HG02623 (cell line): ENCODE measurements around the gene ADM5.

Experiments
- ATAC-seq: cut with Tn5 transposase; IDR thresholded peaks from one replicate; pipeline ENCODE4 v1.9.1; 2021; ENCODE audit warnings: moderate library complexity; ENCODE audit not compliant: unreplicated experiment

The ADM5 gene

GRCh38 chr19:49679771-49680413, 9.5 kb upstream of the ADM5 start:
- ATAC-seq, result no peak

DNA sequence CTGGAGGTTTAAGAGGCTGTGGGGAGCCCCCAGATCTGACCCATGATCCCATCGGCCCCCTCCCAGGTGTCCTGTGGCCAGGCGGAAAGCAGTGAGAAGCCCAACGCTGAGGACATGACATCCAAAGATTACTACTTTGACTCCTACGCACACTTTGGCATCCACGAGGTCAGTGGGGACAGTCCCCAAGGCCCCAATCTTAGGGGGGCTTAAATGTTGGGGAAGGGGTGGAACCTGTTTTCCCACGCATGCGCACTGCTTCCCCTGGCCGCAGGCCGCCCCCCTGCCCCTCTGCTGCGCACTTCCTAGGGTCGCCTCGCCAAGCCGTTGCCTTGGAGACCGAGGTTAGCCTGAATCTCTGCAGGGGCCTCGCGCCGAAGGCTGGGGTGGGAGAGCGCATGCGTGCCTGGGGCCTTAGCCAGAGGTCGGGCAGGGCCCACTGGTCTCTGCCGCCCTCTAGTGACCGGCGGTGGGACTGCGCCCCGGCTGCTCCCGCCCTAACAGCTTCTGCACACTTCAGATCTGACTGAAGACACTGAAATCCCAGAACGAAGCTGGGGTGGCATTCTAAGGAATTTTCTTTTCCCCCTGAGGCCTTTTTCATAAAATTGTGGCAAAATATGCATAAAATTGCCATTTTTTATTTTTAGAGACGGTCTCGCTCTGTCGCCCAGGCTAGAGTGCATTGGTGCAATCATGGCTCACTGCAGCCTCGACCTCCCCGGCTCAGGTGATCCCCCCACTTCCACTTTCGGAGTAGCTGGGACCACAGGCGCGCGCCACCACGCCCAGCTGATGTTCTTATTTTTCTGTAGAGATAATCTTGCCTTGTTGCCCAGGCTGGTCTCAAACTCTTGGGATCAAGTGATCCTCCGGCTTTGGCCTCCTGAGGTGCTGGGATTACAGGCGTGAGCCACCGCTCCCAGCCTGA, 8.7 kb upstream of the ADM5 start:
- no peak for ATAC-seq

DNA sequence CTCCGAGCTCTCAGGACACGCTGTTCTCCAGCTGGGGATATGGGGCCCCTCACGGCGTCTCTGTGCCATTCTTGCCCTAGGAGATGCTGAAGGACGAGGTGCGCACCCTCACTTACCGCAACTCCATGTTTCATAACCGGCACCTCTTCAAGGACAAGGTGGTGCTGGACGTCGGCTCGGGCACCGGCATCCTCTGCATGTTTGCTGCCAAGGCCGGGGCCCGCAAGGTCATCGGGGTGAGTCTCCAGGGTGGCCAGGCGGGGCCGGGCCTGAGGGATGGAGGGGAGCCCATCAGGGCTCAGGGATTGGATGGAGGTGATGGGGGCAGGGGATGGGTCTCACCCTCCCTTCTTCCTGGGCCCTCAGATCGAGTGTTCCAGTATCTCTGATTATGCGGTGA, 7.6 kb upstream of the ADM5 start:
- ATAC-seq, result no peak

DNA sequence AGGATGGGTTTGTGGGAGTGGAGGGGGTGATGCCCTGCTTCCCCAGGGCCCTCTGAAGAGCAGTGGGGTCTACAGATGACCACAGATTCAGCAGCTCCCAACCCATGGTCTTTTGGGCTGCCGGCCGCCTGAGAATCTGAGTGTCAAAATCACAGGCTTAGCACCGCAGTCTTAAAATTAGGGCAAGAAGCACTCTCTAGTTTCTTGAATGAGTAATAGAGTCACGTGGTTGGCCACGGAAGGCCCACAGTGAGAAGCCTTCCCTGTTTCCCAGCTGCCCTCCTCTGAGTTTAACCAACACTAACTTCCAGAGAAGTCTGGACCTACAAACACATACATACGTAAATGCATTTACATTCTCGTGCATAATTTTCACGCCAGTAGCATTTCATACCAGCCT, 7.1 kb upstream of the ADM5 start:
- ATAC-seq, result no peak

DNA sequence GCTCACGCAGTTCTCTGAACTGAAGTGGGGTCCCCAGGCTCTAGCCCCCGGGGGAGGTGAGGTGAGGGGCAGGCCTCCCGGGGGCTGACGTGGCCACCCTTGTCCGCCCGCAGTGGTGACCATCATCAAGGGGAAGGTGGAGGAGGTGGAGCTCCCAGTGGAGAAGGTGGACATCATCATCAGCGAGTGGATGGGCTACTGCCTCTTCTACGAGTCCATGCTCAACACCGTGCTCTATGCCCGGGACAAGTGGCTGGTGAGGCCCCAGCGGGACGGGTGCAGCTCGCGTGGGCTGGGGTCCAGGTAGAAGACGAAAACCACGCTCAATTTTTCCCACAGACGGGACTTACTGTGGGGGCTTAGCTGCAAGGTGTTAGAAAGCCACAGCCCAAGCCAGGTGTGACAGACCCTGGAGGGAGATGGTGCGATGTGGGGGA, 5.6 kb upstream of the ADM5 start:
- no peak for ATAC-seq

DNA sequence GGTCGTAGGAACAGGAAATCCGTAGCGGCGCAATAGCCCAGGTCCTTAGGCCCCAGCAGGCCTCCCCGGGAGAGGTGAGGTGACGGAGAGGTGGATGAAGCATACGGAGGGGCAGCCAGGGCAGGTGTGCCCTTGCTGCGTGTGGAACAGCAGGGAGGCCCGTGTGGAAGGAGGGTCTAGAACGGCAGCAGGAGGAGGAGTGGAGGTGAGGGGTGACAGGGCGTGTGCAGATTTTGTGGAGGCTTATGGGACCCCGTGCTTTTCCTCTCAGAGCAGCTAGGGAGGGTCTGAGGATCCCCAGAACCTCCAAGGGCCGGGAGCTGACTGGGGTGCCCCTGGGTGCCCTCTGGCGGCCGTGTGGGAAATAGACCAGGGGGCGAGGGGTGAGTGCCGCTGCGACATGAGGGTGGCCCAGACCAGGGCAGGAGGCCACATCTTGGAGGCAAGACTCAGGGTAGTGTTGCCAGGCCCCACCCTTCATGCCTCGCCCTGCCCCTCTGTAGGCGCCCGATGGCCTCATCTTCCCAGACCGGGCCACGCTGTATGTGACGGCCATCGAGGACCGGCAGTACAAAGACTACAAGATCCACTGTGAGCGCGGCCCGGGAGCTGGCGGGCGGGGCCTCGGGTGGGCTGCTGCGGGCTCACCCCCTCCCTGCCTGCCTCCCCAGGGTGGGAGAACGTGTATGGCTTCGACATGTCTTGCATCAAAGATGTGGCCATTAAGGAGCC, 5.0 kb upstream of the ADM5 start:
- ATAC-seq, result no peak

DNA sequence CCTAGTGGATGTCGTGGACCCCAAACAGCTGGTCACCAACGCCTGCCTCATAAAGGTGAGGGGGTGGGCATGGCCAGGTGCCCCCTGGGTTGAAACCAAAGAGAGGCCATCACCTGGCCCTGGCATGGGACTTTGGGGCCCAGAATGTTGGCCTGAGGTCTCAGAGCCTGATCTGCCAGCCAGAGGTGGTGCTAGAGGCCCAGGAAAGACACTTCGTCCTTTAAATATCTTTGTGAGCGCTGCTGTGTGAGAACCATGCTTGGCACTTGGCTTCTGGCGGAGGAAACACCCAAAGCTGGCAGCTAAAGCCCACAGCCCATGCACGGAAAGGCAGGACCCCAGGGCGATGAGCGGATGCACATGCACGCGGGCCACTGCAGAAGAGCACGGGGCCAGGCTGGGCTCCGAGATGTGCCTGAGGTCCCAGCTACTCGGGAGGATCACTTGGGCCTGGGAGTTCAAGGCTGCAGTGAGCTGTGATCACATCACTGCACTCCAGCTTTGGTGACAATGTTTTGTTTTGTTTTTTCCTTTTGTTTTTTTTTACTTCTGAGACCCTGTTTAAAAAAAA, 4.3 kb upstream of the ADM5 start:
- ATAC-seq, result no peak

DNA sequence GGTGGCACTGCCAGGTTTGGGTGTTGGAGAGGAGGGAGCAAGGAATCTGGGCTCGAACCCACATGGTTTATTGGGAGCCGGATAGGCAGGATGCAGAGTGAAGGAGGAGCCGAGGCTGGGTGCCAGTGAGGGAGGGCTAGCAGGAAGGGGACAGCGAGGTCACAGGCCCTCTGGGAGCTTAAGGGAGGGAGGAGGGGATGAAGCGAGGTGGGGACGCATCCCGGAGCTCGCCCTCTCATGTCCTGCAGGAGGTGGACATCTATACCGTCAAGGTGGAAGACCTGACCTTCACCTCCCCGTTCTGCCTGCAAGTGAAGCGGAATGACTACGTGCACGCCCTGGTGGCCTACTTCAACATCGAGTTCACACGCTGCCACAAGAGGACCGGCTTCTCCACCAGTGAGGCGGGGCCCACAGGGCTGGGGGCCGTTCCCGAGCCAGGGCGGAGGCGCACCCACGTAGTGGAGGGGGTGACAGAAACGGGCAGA, 3.5 kb upstream of the ADM5 start:
- ATAC-seq, result no peak

- ATAC-seq, result no peak
Observed at GRCh38 chr19:49686503-49687088, 2.8 kb upstream of the ADM5 start.

GRCh38 chr19:49687150-49687549, 2.2 kb upstream of the ADM5 start:
- no peak for ATAC-seq

DNA sequence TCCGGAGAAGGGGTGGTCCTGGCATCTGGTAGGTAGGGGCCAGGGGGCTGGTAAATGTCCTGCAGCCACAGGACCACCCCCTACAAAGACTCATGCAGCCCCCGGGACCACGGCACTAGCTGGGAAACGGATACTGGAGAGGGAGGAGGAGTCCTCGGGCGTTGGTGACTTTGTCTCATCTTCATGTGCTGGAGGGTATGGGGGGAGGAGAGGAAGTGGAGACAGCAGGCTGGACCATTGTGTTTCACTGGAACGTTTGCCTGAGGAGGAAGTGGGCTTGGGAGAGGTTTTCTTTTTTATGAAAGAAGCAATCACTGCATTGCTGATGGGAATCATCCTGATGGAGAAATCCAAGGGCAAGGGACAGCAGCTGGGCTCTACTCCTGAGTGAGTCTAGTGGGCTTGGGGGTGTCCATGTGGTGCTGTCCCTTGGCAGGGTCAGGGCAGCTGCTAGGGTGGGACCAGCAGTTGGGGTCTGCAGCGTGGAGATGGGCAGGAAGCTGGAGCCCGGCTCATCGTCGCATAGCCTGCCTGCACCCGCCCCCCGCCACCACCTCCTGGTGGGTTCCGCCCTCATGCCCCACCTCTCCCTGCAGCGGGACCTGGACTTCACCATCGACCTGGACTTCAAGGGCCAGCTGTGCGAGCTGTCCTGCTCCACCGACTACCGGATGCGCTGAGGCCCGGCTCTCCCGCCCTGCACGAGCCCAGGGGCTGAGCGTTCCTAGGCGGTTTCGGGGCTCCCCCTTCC, 1.7 kb upstream of the ADM5 start:
- no peak for ATAC-seq

DNA sequence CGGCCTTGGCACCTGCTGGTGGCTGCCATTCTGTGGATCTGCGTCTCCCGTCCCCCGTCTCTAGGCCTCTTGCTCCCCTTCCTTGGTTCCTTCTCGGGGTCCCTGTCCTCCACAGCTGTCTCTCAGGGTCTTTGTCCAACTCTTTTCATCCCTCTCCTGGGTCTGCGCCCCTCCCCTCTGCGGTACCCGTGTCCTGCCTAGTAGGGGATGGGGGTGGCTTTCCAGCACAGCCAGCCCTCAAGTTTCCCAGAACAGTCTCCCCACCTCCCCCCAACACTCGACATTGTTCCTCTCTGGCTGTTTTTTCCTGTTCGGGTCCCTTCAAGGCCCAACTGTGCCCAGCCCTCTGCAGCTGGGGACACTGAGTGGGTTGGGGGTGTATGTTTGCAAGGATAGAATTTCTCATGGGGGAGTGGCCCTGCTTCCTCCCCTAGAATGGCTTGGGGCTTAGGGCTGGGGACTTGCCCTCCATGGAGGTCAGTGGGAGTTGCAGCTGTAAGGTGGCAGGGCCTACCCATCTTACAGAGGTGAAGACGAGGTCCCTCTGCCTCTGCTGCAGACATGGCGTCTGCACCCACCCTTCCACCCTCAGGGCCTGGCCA, 762 bp upstream of the ADM5 start:
- no peak for ATAC-seq

DNA sequence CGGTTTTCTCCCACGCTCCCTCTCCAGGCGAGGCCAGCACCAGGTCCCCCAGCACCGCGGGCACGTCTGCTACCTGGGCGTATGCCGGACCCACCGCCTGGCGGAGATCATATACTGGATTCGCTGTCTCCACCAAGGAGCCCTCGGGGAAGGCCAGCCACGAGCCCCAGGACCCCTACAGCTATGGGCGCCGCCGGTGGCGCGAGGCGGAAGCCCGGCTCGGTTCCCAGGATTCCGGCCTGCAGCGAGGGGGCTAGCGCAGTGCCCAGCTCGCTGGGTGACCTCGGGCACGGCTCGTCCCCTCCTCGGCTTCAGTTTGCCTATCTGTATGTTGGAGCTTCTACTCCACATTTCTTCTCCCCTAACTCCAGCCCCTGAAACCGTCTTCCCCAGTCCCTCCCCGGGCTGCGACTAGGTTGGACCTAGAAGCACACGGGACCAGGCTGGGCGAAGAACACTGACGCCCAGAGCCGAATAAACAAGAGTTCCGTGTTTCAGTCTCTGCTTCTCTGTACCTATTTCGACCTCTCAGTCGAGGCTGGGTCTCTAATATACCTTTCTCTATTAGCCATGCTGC, 773 bp downstream of the ADM5 start:
- ATAC-seq, result no peak

GRCh38 chr19:49690656-49691242, 1.4 kb downstream of the ADM5 start, which contains the start of gene CPT1C:
CPT1C (plus strand) TSS chr19:49691116; CDS start chr19:49692253, 1,137 bp downstream.
- no peak for ATAC-seq

GRCh38 chr19:49691243-49692146, 2.1 kb downstream of the ADM5 start:
- no peak for ATAC-seq

DNA sequence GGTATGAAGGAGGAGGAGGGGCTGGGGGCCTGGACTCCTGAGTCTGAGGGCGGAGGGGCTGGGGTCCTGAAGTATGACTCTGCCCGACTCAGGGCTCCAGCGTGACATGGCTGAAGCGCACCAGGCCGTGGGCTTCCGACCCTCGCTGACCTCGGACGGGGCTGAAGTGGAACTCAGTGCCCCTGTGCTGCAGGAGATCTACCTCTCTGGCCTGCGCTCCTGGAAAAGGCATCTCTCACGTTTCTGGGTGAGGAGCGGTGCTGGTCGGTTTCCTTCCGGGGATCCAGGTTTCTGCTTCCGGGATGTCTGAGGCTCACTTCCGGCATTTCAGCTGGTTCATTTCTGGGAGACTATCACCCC, 2.7 kb downstream of the ADM5 start:
- no peak for ATAC-seq

DNA sequence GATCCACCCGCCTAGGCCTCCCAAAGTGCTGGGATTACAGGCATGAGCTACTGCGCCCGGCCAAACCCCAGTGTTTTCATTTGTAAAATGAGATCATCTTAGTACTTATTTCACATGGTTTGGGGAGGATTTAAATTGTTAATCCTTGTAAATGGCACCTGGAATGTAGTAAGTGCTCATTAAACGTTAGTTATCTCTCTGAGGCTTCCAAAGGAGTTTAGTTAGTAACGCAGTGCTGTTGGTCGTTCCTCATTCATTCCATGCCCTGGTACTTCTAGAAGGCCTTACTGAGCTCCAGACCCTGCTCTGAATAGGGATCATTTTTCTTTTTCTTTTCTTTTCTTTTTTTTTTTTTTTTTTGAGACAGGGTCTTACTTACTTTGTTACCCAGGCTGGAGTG, 6.7 kb downstream of the ADM5 start:
- ATAC-seq, result no peak

- ATAC-seq, result no peak
Observed at GRCh38 chr19:49696865-49697264, 7.5 kb downstream of the ADM5 start.
